BLaER1 treated with 17β-estradiol and CSF1 and Interleukin-3, amounts not matched to agents 10 nM and 100 nM (cell line): Measurements from ENCODE around the gene PTPRN2.

Experiments
- H3K27ac ChIP-seq, 11 experiments: shearing (Covaris generic); formaldehyde crosslinking; 2 replicates each; pipeline ENCODE4 v1.8.1; 2022
- H3K27me3 ChIP-seq, 11 experiments: shearing (Covaris generic); formaldehyde crosslinking; 2 replicates each; pipeline ENCODE4 v1.8.1; 2022
- H3K36me3 ChIP-seq, 11 experiments: shearing (Covaris generic); formaldehyde crosslinking; 2 replicates each; pipeline ENCODE4 v1.8.1; 2022
- H3K4me1 ChIP-seq, 10 experiments: shearing (Covaris generic); formaldehyde crosslinking; 2 replicates each; pipeline ENCODE4 v1.8.1; 2022
- H3K4me2 ChIP-seq, 11 experiments: shearing (Covaris generic); formaldehyde crosslinking; 2 replicates each; pipeline ENCODE4 v1.8.1; 2022
- H3K4me3 ChIP-seq, 10 experiments: shearing (Covaris generic); formaldehyde crosslinking; 2 replicates each; pipeline ENCODE4 v1.8.1; 2022
- H3K9ac ChIP-seq, 11 experiments: shearing (Covaris generic); formaldehyde crosslinking; 2 replicates each; pipeline ENCODE4 v1.8.1; 2022
- H3K9me3 ChIP-seq, 11 experiments: shearing (Covaris generic); formaldehyde crosslinking; replicated peaks in 1 of 11; 2 replicates each; pipeline ENCODE4 v1.8.1; 2022
- H4K20me1 ChIP-seq, 11 experiments: shearing (Covaris generic); formaldehyde crosslinking; 2 replicates each; pipeline ENCODE4 v1.8.1; 2022
- Cebpa-rat ChIP-seq, 11 experiments: shearing (Covaris generic); IDR thresholded peaks; 2 replicates each; pipeline ENCODE4 v1.8.1; 2022

The PTPRN2 gene

DNA sequence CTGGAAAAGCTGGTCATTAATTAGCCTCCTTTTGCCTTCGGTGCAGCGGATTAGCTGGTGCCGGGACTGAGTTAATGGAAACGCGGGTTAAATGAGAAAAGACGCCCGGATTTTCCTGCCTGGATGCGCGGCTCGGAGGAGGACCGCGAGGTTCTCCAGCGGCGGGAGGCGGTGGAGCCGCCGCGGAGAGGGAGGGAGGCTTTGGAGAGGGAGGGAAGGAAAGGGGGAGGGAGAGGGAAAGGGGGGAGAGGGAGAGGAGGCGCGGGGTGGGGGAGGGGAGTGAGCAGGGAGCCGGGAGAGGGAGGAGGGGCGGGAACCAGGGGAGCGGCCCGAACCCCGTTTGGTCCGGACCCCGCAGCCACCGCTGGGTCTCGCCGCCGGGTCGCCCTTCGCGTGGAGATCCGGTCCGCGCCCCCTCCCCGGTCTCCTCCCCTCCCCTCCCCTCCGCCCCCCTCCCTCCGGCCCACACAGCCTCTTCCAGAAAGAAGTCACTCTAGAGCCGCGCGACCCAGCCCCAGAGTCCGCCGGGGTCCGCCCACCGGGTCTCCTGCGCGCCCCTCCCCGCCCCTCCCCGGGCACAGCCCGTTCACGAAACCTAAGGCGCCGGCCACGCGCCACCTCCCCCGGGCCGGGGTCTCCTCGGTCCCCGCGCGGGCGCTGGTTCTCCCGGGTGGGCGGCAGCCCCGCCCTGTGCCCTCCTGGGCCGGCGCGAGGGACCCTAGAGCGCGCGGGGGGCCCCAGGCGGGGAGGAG is 903.3 kb downstream of the PTPRN2 start:
- H3K27ac ChIP-seq: no peak overlapping the region
- H3K27me3 ChIP-seq: peaks cover 99 to 100% (median 100%) of the 10 kb centered on the region in 11 experiments
- H3K4me3 ChIP-seq: peak overlapping the region in 1 of 10 experiments; percentile 15; a peak in 1 of 20 replicates
- peaks cover 0 to 15% (median 7%) of the 10 kb centered on the region in 10 experiments; a peak in 9 of 20 replicates for H3K4me1 ChIP-seq
- peaks cover 0 to 88% (median 66%) of the 10 kb centered on the region in 11 experiments; a peak in 19 of 22 replicates for H4K20me1 ChIP-seq
- peak overlapping the region in 10 of 11 experiments; percentile 14 to 52 (median 30); a peak in 10 of 22 replicates for H3K4me2 ChIP-seq
- no peaks in the 10 kb centered on the region for H3K9me3 ChIP-seq
- no peaks in the 10 kb centered on the region for H3K36me3 ChIP-seq
- no peak overlapping the region for H3K9ac ChIP-seq
- TF ChIP-seq Cebpa-rat (IDR thresholded peaks at IDR 0.05): no peak

DNA sequence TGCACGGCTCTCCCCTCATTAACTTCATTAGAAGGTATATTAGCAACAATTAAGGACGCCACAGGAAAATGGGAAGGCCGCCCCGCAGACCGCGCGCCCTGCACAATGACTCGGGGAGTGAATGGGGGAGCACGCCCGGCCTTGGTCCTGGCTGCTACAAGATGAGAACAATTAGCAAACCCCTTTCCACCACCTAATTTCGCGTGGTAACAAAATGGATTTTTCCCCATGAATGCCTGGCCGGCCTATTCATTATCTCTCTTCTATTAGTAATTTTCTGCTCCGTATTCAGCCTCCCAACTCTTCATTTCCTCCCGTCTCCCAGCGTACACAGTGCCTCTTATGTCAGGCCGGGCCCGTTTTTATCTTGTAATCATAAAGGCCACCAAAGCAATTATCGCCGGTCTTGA is 903.9 kb downstream of the PTPRN2 start:
- Histone ChIP-seq H3K4me3 (no peak overlapping the region), H3K9me3 (no peaks in the 10 kb centered on the region), H3K27ac (no peak overlapping the region), H4K20me1 (peaks cover 0 to 84% (median 60%) of the 10 kb centered on the region in 11 experiments; a peak in 19 of 22 replicates), H3K9ac (no peak overlapping the region), H3K27me3 (peaks cover 99 to 100% (median 100%) of the 10 kb centered on the region in 11 experiments), H3K36me3 (no peaks in the 10 kb centered on the region), H3K4me2 (peak overlapping the region in 2 of 11 experiments; percentile 9 to 30; a peak in 1 of 22 replicates), H3K4me1 (peaks cover 0 to 14% (median 5%) of the 10 kb centered on the region in 10 experiments; a peak in 8 of 20 replicates)
- TF ChIP-seq Cebpa-rat (IDR thresholded peaks at IDR 0.05): no peak

DNA sequence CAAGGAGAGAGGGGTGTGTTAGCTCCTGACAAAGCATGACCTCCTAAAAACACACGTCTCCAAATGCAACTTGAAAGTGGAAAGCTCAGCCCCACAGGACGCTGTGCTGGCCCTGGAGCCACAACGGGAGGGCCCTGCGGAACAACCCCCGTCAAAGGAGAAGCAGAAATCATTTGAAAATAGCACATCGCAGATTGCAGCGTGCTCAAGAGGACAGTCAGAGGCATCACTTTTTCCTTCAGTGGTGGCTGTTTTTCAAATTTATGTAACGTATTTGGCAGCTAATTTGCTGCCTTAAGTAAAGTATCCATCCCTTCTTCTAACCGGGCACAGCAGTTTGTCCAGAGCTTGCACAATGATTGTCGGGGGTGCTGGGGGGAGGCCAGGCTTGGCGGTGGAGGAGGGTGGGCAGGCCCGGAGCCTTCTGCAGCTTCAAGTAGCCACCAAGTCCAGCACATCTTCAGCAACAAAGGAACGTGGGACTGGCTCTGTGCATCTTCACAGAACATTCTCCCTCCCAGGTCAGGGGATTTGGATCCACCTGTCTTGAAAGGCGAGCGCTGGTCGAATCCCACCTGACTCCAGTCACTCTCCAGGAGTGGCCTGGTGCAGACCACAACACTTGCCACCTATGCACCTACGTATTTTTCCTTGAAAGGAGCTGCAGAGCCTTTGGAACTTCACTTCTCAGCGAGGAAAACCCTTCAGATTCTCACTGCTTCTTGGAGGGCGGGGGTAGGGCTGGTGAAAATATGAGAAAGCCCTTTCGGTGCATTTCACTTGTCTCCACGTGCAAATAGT is 904.5 kb downstream of the PTPRN2 start:
- TF ChIP-seq Cebpa-rat (IDR thresholded peaks at IDR 0.05): no peak
- Histone ChIP-seq H3K36me3 (no peaks in the 10 kb centered on the region), H3K9ac (no peak overlapping the region), H3K4me1 (peaks cover 5 to 20% (median 9%) of the 10 kb centered on the region in 10 experiments; a peak in 14 of 20 replicates), H3K4me3 (no peak overlapping the region), H3K4me2 (no peak overlapping the region), H3K27ac (no peak overlapping the region), H3K27me3 (peaks cover 99 to 100% (median 100%) of the 10 kb centered on the region in 11 experiments), H4K20me1 (peaks cover 0 to 78% (median 55%) of the 10 kb centered on the region in 11 experiments; a peak in 19 of 22 replicates), H3K9me3 (no peaks in the 10 kb centered on the region)

DNA sequence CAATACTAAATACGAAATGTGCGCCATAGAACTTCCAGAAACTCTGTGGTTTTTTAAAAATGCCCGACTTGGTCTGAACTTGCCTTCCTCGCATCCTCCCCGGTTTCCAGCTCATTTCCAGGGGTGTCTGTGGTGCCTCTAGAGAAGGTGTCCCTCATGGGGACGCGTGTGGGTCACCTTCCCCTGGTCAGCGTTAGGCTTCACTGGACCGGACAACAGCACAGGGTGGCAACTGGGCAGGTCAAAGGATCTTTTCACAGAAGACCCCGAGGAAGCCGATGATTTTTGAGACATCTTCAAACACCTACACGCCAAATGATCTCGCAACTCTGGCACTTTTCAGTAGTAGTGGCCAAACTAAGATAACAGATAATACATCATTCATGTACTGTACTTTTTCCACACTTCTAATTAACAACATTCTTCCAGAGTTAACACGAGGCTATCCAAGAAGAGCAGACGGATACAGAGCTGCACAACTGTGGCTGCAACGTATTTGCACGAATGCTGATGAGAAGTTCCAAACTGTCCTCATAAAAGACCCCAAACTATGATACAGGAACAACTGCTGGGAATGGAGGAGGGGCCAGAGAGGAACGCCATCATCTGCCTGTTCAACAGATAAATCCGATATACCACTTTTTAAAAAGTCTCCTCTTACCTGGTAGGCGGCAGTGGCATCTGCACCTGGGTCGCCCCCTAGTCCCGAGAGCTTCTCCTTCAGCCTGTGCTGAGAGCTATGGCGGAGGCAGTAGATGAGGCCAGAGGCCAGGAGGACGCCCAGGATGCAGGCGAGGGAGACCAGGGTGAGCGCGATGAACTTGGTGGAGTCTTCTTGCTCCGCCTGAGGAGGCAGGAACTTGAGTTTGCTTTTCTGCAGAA is 905.3 kb downstream of the PTPRN2 start:
- peaks cover 0 to 70% (median 51%) of the 10 kb centered on the region in 11 experiments; a peak in 19 of 22 replicates for H4K20me1 ChIP-seq
- no peak overlapping the region for H3K9ac ChIP-seq
- no peak overlapping the region for H3K4me2 ChIP-seq
- no peak for TF ChIP-seq Cebpa-rat (IDR thresholded peaks at IDR 0.05)
- H3K4me3 ChIP-seq: no peak overlapping the region
- H3K4me1 ChIP-seq: peaks cover 5 to 28% (median 15%) of the 10 kb centered on the region in 10 experiments; a peak in 18 of 20 replicates
- H3K9me3 ChIP-seq: no peaks in the 10 kb centered on the region
- H3K27ac ChIP-seq: no peak overlapping the region
- H3K27me3 ChIP-seq: peaks cover 99 to 100% (median 100%) of the 10 kb centered on the region in 11 experiments
- H3K36me3 ChIP-seq: no peaks in the 10 kb centered on the region

DNA sequence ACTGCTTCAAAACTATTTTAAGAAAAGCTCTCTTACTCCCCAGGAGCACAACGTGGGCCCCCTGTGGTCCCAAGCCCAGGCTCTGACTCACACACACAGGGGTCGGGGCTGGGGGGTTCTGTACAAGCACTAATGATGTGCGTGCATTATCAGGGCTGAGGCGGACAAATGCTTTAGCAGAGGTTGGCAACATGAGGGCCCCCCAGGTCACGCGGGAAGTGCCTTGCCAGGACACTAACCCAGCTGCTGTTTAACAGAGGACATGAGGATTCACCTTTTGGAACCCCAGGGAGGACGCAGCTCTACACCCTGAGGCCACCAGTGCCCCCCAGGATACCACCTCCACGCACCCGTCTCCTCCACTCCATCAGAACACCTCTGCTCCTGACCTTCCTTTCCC is 908.0 kb downstream of the PTPRN2 start:
- Histone ChIP-seq H3K4me3 (no peak overlapping the region), H3K4me1 (peaks cover 25 to 43% (median 41%) of the 10 kb centered on the region in 10 experiments), H3K9me3 (no peaks in the 10 kb centered on the region), H3K27me3 (peaks cover 83 to 100% (median 99%) of the 10 kb centered on the region in 11 experiments), H3K9ac (no peak overlapping the region), H4K20me1 (peaks cover 0 to 58% (median 25%) of the 10 kb centered on the region in 11 experiments; a peak in 17 of 22 replicates), H3K36me3 (no peaks in the 10 kb centered on the region), H3K27ac (no peak overlapping the region), H3K4me2 (no peak overlapping the region)
- no peak for TF ChIP-seq Cebpa-rat (IDR thresholded peaks at IDR 0.05)

DNA sequence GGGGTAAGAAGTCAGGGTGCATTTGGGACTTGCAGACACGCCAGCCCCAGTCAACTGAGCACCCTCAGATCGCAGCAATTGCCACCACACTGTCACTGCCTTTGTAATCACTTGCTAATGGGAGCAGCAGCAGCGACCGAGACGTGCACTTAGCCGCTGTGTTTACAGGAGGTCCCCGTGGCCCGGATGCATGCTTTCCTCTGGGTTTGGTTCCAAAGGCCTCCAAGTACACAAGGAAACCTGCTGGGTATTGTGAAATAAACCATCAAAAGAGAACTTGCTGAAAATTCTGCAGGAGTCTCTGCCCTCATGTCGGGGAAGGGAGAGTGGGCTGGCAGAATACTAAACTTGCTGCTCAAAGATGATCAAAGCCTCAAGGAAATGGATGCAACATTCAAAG is 909.1 kb downstream of the PTPRN2 start:
- Histone ChIP-seq H3K4me3 (no peak overlapping the region), H3K9me3 (no peaks in the 10 kb centered on the region), H3K4me2 (peak overlapping the region in 8 of 11 experiments; percentile 7 to 92 (median 26); a peak in 11 of 22 replicates), H4K20me1 (peaks cover 0 to 55% (median 17%) of the 10 kb centered on the region in 11 experiments; a peak in 17 of 22 replicates), H3K27me3 (peaks cover 72 to 99% (median 95%) of the 10 kb centered on the region in 11 experiments), H3K27ac (no peak overlapping the region), H3K9ac (no peak overlapping the region), H3K36me3 (no peaks in the 10 kb centered on the region), H3K4me1 (peaks cover 29 to 54% (median 51%) of the 10 kb centered on the region in 10 experiments)
- TF ChIP-seq Cebpa-rat (IDR thresholded peaks at IDR 0.05): peak in 4 of 11 experiments; percentile 25 to 76 (median 53); a peak in 4 of 22 replicates

DNA sequence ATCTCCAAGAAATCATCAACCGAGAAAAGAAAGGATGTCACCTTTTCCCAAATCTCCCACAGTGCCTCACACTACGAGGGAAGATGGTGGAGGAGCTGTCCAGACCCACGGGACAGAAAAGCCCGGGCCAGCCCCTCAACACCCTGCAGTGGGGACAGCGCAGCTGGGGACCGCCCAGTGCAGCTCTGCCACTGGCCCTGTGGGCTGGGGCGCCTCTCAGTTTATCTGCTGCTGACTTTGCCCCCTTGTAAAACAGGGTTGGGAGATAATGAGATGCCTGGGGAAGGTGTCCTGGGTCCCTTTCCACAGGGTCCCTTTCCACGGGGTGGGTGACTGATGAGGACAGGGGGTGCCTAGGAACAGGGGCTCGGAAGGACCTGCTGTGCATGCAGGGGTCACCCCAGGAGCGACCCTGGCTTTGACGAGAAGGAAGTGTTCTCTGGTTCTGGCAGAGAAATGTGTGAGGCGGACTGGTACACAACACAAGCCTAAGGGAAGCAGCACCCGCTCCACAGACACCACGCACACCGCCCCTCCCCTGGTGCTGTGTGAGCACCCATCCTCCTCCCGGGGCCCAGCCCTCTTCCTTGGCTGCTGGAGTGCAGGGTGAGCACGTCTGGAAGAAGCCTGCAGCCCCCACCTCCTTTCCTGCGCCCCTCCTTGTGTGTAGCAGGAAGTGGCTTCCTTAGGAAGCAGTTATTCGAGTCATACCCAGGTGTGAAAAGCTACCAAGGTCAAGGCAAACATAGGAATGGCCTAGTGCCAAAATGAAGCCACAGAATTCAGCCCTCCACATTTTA is 911.0 kb downstream of the PTPRN2 start:
- H3K27me3 ChIP-seq: peaks cover 54 to 99% (median 76%) of the 10 kb centered on the region in 11 experiments
- TF ChIP-seq Cebpa-rat (IDR thresholded peaks at IDR 0.05): no peak
- peak overlapping the region in 1 of 11 experiments; percentile 46; a peak in 1 of 22 replicates for H3K27ac ChIP-seq
- peak overlapping the region; percentile 73 to 97 (median 85) for H3K4me2 ChIP-seq
- no peaks in the 10 kb centered on the region for H3K36me3 ChIP-seq
- H3K9me3 ChIP-seq: no peaks in the 10 kb centered on the region
- H4K20me1 ChIP-seq: peaks cover 0 to 38% (median 0%) of the 10 kb centered on the region in 11 experiments; a peak in 8 of 22 replicates
- peak overlapping the region in 3 of 10 experiments; percentile 18 to 48 (median 48); a peak in 5 of 20 replicates for H3K4me3 ChIP-seq
- peaks cover 30 to 73% (median 70%) of the 10 kb centered on the region in 10 experiments for H3K4me1 ChIP-seq
- peak overlapping the region in 2 of 11 experiments; percentile 18 to 53; a peak in 1 of 22 replicates for H3K9ac ChIP-seq
